HepG2 (cell line): ENCODE measurements around the gene ABCC5. TPM values are rescaled to one million over a fixed set of nuclear protein-coding genes. Genes with fewer than 3 reads are reported as not detected.

Source experiments
- AHR ChIP-seq: IDR thresholded peaks from 2 replicates; pipeline ENCODE4 v1.6.1; 2018; ENCODE audit warnings: missing genetic modification reagents, missing compliant biosample characterization
- MEIS1 ChIP-seq: sonication (generic); formaldehyde crosslinking; IDR thresholded peaks from 2 replicates; pipeline ENCODE4 v1.9.0; 2021; ENCODE audit warnings: mild to moderate bottlenecking, missing genetic modification reagents, moderate library complexity, borderline replicate concordance
- MXD3 ChIP-seq: IDR thresholded peaks from 2 replicates; pipeline ENCODE4 v1.6.1; 2016; ENCODE audit warnings: mild to moderate bottlenecking, missing biosample characterization, missing genetic modification reagents
- MXI1 ChIP-seq: IDR thresholded peaks from 3 replicates; pipeline ENCODE4 v1.6.1; 2012; ENCODE audit warnings: low read depth, low read length, inconsistent platforms, borderline replicate concordance
- PRDM4 ChIP-seq: sonication (generic); formaldehyde crosslinking; IDR thresholded peaks from 2 replicates; pipeline ENCODE4 v1.9.0; 2021; ENCODE audit warnings: missing genetic modification reagents, borderline replicate concordance
- THYN1 ChIP-seq: sonication (generic); formaldehyde crosslinking; IDR thresholded peaks from 2 replicates; pipeline ENCODE4 v1.8.1; 2023; ENCODE audit warnings: low read depth, mild to moderate bottlenecking, moderate library complexity, missing genetic modification reagents, borderline replicate concordance
- ZBTB3 ChIP-seq: sonication (generic); formaldehyde crosslinking; IDR thresholded peaks from 2 replicates; pipeline ENCODE4 v1.4.0; 2020; ENCODE audit warnings: low read depth, mild to moderate bottlenecking, moderate library complexity, missing genetic modification reagents, borderline replicate concordance
- ZNF737 ChIP-seq: sonication (generic); formaldehyde crosslinking; IDR thresholded peaks from 2 replicates; pipeline ENCODE4 v1.5.0; 2020; ENCODE audit warnings: missing genetic modification reagents, mild to moderate bottlenecking, borderline replicate concordance
- ZNF781 ChIP-seq: sonication (generic); formaldehyde crosslinking; IDR thresholded peaks from 2 replicates; pipeline ENCODE4 v1.5.1; 2020; ENCODE audit warnings: borderline replicate concordance, mild to moderate bottlenecking, missing genetic modification reagents; ENCODE audit errors: not compliant biosample characterization
- polyA plus RNA-seq, 8 experiments: library from polyadenylated mRNA; depleted of rRNA in 3 of 8; stranded (reverse) in 7 of 8; unstranded in 1 of 8; fragments of >200 nt; fragmentation: Illumina TruSeq in 4 of 8; extraction: Trizol in 4 of 8; gene quantifications; 2 replicates each; pipeline versions ENCODE4 v1.2.1 to v1.2.3, GENCODE V29; 2011 to 2016; ENCODE audit warnings: low read depth in 4 of 8, missing spikeins in 1 of 8, mixed read lengths in 1 of 8; ENCODE audit not compliant: insufficient read depth in 1 of 8
- total RNA-seq, 5 experiments: library from RNA; depleted of rRNA; stranded (reverse); fragments of >200 nt; fragmentation: Illumina TruSeq; extraction: Trizol; gene quantifications; 2 replicates each; pipeline ENCODE4 v1.2.3, GENCODE V29; 2016; ENCODE audit warnings: low read depth in 1 of 5

The ABCC5 gene
- total and polyA plus RNA-seq, 2 of the 13 experiments (the other 11 are each of a cell fraction or from before 2014, with no cell fraction given): 12.5 to 12.7 TPM

- TF ChIP-seq MXD3 (CRISPR knock-in tag) (peak; percentile 86), ZNF737 (CRISPR knock-in tag) (no peak; the same call in 1 of the 2 replicates), ZBTB3 (CRISPR knock-in tag) (peak; percentile 42; the same call in 1 of the 2 replicates), AHR (CRISPR knock-in tag) (0 out of 2 replicates have a peak, but pooled peaks have one; percentile 28), ZNF781 (CRISPR knock-in tag) (peak; percentile 33), MEIS1 (CRISPR knock-in tag) (peak; percentile 14), PRDM4 (CRISPR knock-in tag) (no peak; the same call in 1 of the 2 replicates), THYN1 (CRISPR knock-in tag) (no peak), MXI1 (peak; percentile 24; the same call in 2 of the 3 replicates)
Measured at GRCh38 chr3:184017672-184018423, at the start of gene ABCC5 (continued).
